Endodermal cell (in vitro differentiated cells): ENCODE measurements around the gene KLLN. TPM values are rescaled to one million over a fixed set of nuclear protein-coding genes. Genes with fewer than 3 reads are reported as not detected.

ENCODE experiments used
- DNase-seq: peaks from one replicate; pipeline ENCODE4 v3.0.0-alpha.2; 2017
- H3K27ac ChIP-seq: 2 replicates; pipeline ENCODE4 v1.5.1; 2013; ENCODE audit warnings: mild to moderate bottlenecking, low read depth, low read length, moderate library complexity
- H3K27me3 ChIP-seq: 2 replicates; pipeline ENCODE4 v1.6.1; 2013; ENCODE audit warnings: mild to moderate bottlenecking, low read length, moderate library complexity; ENCODE audit not compliant: insufficient read depth, control insufficient read depth, poor library complexity, severe bottlenecking
- H3K36me3 ChIP-seq: 2 replicates; pipeline ENCODE4 v1.7.0; 2013; ENCODE audit warnings: mild to moderate bottlenecking, low read length, moderate library complexity; ENCODE audit not compliant: control insufficient read depth, insufficient read depth
- H3K4me1 ChIP-seq: one replicate; pipeline ENCODE4 v1.7.0; 2013; ENCODE audit warnings: low read length; ENCODE audit not compliant: control insufficient read depth, insufficient read depth
- H3K4me3 ChIP-seq: 2 replicates; pipeline ENCODE4 v1.5.1; 2013; ENCODE audit warnings: mild to moderate bottlenecking, low read length, moderate library complexity
- H3K9ac ChIP-seq: 2 replicates; pipeline ENCODE4 v1.6.1; 2013; ENCODE audit warnings: mild to moderate bottlenecking, low read length, moderate library complexity; ENCODE audit not compliant: poor library complexity, severe bottlenecking; ENCODE audit errors: extremely low read depth
- H3K9me3 ChIP-seq: 2 replicates; pipeline ENCODE4 v1.6.1; 2013; ENCODE audit warnings: mild to moderate bottlenecking, low read length, moderate library complexity; ENCODE audit not compliant: control insufficient read depth
- H3K27ac Mint-ChIP-seq: 2 replicates; pipeline ENCODE4 v1.8.0; 2020; ENCODE audit warnings: mixed read lengths
- H3K27me3 Mint-ChIP-seq: 2 replicates; pipeline ENCODE4 v1.8.0; 2021; ENCODE audit warnings: mild to moderate bottlenecking, mixed read lengths; ENCODE audit not compliant: insufficient read depth
- H3K36me3 Mint-ChIP-seq: 2 replicates; pipeline ENCODE4 v1.8.0; 2020; ENCODE audit warnings: low read depth, mixed read lengths
- H3K4me1 Mint-ChIP-seq: 2 replicates; pipeline ENCODE4 v1.8.0; 2020; ENCODE audit warnings: mixed read lengths
- H3K4me3 Mint-ChIP-seq: 2 replicates; pipeline ENCODE4 v1.8.0; 2020; ENCODE audit warnings: mild to moderate bottlenecking, moderate library complexity, mixed read lengths
- H3K9me3 Mint-ChIP-seq: 2 replicates; pipeline ENCODE4 v1.8.0; 2020; ENCODE audit warnings: mild to moderate bottlenecking, mixed read lengths
- CTCF ChIP-seq: fragments of 200-600 bp; sonication (generic); conservative IDR thresholded peaks from 2 replicates; pipeline ENCODE4 v1.5.0; 2021; ENCODE audit warnings: antibody characterized with exemption, mild to moderate bottlenecking
- WGBS, 2 experiments: methylation state at CpG; one replicate each; pipeline versions ENCODE4 v1.1.5 to v1.1.7; 2013; ENCODE audit warnings: missing lambda C conversion rate in 2 of 2, mixed read lengths in 1 of 2; ENCODE audit not compliant: insufficient coverage in 1 of 2, insufficient read length in 1 of 2; 5-methylcytosine and 5-hydroxymethylcytosine counted together
- total RNA-seq, 2 donors: library from RNA; stranded (reverse); fragmentation: NEBNext Ultra II Directional in 1 of 2; extraction: Animal tissue kit (Norgen Biotek cat#: 25700) in 1 of 2; gene quantifications; 2 replicates in 1 of 2; 3 replicates in 1 of 2; pipeline ENCODE4 v1.2.1, GENCODE V29; 2021

KLLN gene
- total RNA-seq, 2 donors from 2014 or later = 0.49 to 0.51 TPM

- TF ChIP-seq CTCF = no peak
- no peak for DNase-seq
- Mint-ChIP-seq H3K27me3 (no peaks in the 10 kb centered on the region), H3K36me3 (peaks cover 36% of the 10 kb centered on the region), H3K4me1 (peaks cover 3% of the 10 kb centered on the region), H3K4me3 (no peak overlapping the region), H3K9me3 (peaks cover 12% of the 10 kb centered on the region), H3K27ac (no peak overlapping the region)
- Histone ChIP-seq H3K27me3 (no peaks in the 10 kb centered on the region), H3K4me1 (no peaks in the 10 kb centered on the region), H3K36me3 (peaks cover 50% of the 10 kb centered on the region), H3K9ac (no peak overlapping the region), H3K27ac (no peak overlapping the region), H3K9me3 (peaks cover 22% of the 10 kb centered on the region), H3K4me3 (no peak overlapping the region)
Measured at GRCh38 chr10:87880336-87880735, 17.0 kb upstream of the KLLN start.

- WGBS, 2 experiments = 92% methylated on average over 8 to 9 of the region's 9 CpGs
- Mint-ChIP-seq H3K36me3 (peaks cover 36% of the 10 kb centered on the region), H3K9me3 (peaks cover 12% of the 10 kb centered on the region), H3K27ac (peak overlapping the region; percentile 11), H3K4me3 (no peak overlapping the region), H3K27me3 (no peaks in the 10 kb centered on the region), H3K4me1 (peaks cover 3% of the 10 kb centered on the region)
- Histone ChIP-seq H3K27me3 (no peaks in the 10 kb centered on the region), H3K4me1 (no peaks in the 10 kb centered on the region), H3K9ac (no peak overlapping the region), H3K4me3 (no peak overlapping the region), H3K9me3 (peaks cover 15% of the 10 kb centered on the region), H3K27ac (no peak overlapping the region), H3K36me3 (peaks cover 48% of the 10 kb centered on the region)
- no peak for DNase-seq
- TF ChIP-seq CTCF = no peak
Measured at GRCh38 chr10:87878664-87879459, 15.5 kb upstream of the KLLN start.

DNA sequence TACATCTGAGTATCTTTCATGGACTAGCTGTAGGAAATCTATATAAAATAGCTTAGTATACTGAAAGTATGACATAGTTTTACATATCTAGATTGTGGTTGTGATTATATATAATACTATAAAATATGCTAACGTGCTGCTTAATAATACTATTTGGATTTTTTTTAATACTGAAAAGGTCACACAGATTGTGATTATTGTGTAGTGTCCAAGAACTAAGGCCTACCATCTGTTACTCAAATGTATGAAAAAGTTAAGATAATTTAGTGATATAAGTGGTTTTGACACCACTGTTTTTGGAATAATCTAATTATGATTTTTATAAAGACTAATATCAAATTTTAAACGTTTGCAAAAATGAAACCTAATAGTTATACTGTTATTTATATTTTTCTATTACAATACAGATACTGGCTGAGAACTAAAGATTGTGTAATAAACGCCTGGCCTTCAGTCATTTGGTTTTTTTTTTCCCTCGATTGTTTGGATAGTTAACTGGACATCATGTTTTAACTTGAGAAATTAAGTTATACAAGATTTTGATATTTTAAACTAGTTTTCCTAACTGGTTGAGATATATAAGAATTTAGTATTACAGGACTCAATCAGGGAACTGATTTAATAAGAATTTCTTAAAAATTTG is 12.7 kb upstream of the KLLN start:
- Mint-ChIP-seq H3K4me3 (no peak overlapping the region), H3K27ac (no peak overlapping the region), H3K9me3 (peaks cover 4% of the 10 kb centered on the region), H3K27me3 (no peaks in the 10 kb centered on the region), H3K36me3 (peaks cover 23% of the 10 kb centered on the region), H3K4me1 (peaks cover 6% of the 10 kb centered on the region)
- H3K9ac ChIP-seq = no peak overlapping the region
- peaks cover 31% of the 10 kb centered on the region for H3K36me3 ChIP-seq
- H3K4me1 ChIP-seq = no peaks in the 10 kb centered on the region
- WGBS, 2 experiments = 97% methylated on average over 3 of the region's 4 CpGs; no CpG with 5 or more reads in 1 of the 2 experiments
- H3K27me3 ChIP-seq = no peaks in the 10 kb centered on the region
- H3K27ac ChIP-seq = no peak overlapping the region
- no peak for TF ChIP-seq CTCF
- peaks cover 12% of the 10 kb centered on the region for H3K9me3 ChIP-seq
- no peak for DNase-seq
- H3K4me3 ChIP-seq = no peak overlapping the region
